ENCODE results near the gene PARP8.
A peak's percentile ranks its signal among the peaks of the same experiment; 100 is the strongest.
"Not testable (repeated sequence)": the region's sequence is repeated elsewhere in the genome, so short reads cannot be mapped to it uniquely, and the experiment has no call there.

Gene PARP8

GRCh38 chr5:50679554-50679953 lies 13.1 kb downstream of the PARP8 start:
- DNase-seq (ENCODE audit: low read depth in 3 of 3), result not testable (repeated sequence)

DNA sequence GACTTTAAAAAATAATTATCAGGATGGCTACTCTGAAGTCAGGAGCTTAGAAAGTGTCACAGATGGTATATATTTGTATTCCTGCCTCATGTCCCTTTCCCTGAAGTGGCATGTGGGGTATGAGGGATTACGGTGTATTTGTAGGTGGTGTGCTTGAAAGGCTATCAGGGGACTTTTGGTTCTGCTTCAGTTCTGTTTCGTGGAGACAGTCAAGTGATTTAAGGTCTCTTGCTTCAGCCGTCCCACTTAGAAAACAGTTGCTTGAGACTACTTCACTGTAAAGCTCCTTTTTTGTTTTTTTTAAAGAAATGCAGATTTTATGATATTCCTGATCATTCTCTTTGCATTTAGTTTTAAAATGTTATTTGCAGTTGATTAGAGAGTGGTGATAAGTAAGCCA lies 18.3 kb downstream of the PARP8 start:
- DNase-seq (ENCODE audit: low read depth in 3 of 3), result no peak

DNA sequence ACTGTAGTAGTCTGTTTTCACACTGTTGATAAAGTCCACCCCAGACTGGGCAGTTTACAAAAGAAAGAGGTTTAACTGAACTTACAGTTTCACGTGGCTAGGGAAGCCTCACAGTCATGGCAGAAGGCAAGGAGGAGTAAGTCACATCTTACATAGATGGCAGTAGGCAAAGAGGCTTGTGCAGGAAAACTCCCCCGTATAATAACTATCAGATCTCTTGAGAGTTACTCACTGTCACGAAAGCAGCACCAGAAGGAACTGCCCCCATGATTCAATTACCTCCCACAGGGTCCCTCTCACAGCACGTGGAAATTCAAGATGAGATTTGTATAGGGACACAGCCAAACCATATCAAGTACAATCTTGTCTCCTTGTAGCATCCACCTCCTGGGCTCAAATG lies 21.1 kb downstream of the PARP8 start:
- no peak for DNase-seq (ENCODE audit: low read depth in 3 of 3)

- DNase-seq (ENCODE audit: low read depth in 3 of 3), result no peak
Observed at GRCh38 chr5:50691399-50692016, 25.1 kb downstream of the PARP8 start.

- DNase-seq (ENCODE audit: low read depth in 3 of 3), result no peak
Observed at GRCh38 chr5:50694027-50694590, 27.7 kb downstream of the PARP8 start.

DNA sequence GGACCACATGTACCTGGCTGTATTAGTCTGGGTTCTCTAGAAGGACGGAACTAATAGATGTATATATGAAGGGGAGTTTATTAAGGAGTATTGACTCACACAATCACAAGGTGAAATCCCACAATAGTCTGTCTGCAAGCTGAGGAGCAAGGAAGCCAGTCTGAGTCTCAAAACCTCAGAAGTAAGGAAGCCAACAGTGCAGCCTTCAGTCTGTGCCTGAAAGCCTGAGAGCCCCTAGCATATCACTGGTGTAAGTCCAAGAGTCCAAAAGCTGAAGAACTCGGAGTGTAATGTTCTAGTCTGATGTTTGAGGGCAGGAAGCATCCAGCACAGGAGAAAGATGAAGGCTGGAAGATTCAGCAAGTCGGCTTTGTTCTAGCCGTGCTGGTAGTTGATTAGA lies 28.2 kb downstream of the PARP8 start:
- DNase-seq (ENCODE audit: low read depth in 3 of 3), result not testable (repeated sequence)

DNA sequence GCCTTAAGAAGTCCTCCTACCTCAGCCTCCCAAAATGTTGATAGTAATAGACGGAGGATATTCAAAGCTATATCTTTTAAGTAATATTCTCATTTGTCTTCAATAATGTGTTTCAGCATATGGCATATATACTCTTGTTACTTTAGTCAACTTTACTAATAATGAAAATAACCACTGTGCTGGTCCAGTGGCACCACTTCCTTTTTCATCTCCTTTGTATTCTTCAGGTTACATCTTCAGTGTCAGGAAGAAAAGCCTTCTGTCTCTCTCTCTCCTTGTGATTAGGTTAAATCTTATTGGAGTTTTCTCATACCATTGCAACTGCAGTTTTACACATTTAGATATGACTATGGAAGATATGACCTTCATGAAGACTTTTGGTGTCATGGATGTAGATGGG lies 31.3 kb downstream of the PARP8 start:
- no peak for DNase-seq (ENCODE audit: low read depth in 3 of 3)

DNA sequence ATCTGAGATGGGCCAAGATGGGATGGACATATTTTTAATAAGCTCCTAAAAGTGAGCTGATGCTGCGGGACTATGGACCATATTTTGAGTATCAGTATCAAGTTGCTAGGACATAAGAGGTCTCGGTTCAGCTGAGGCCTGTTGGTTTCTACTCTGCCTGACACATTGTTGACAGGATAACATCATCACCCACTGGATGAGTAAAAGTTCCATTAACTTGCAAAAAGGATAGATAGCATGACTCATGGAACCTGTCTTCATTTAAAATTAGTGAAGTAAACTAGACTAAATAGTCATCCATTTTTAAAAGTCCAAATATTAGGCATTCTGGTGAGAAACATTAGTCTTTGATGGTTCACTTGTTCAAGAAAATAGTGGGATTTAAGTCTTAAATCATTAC lies 33.3 kb downstream of the PARP8 start:
- DNase-seq (ENCODE audit: low read depth in 3 of 3), result no peak

DNA sequence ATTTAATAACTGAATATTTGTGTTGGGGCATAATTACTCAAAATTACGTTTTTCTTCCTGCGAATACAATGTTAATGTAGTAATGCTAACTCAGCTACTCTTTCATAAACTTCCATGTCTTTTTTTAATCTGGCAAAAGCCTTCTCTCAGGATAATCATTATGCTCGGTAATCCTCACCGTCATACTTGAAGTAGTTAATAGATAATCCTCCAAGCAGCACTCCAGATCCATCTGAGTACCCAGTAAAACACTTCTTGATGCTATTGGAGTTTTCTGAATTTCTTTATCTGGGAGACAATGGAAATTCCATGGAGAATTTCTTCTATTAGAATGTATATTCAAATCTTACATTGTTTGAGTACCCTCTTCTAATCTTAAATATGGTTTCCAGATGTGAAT lies 34.3 kb downstream of the PARP8 start:
- DNase-seq (ENCODE audit: low read depth in 3 of 3), result no peak

GRCh38 chr5:50702615-50703366 lies 36.4 kb downstream of the PARP8 start:
- DNase-seq (ENCODE audit: low read depth in 3 of 3), result no peak

- no peak for DNase-seq (ENCODE audit: low read depth in 3 of 3)
Observed at GRCh38 chr5:50703367-50703666, 36.9 kb downstream of the PARP8 start.

GRCh38 chr5:50704730-50705129 lies 38.3 kb downstream of the PARP8 start:
- no peak for DNase-seq (ENCODE audit: low read depth in 3 of 3)

- no peak for DNase-seq (ENCODE audit: low read depth in 3 of 3)
Observed at GRCh38 chr5:50709471-50709870, 43.0 kb downstream of the PARP8 start.

DNA sequence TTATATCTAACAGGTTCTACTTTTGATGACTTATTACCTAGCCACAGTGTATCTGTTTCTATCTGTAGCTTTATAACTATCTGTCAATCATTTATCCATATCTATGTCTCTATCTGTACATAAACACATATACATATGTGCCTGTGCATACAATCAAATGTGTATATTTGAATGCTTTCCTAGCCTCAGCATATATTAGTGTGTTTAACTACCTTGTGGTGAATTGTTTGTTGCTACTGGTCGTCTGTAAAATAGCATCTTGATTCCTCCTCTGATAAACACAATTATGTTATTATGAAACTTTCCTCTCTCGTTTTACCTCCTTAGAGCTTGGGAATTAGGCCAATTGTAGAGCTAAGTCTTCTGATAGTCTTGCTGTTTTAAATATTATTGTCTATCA lies 44.4 kb downstream of the PARP8 start:
- DNase-seq (ENCODE audit: low read depth in 3 of 3), result no peak

- DNase-seq (ENCODE audit: low read depth in 3 of 3), result peak in 1 of 3 experiments; percentile 26
Observed at GRCh38 chr5:50711280-50711679, 44.8 kb downstream of the PARP8 start.

DNA sequence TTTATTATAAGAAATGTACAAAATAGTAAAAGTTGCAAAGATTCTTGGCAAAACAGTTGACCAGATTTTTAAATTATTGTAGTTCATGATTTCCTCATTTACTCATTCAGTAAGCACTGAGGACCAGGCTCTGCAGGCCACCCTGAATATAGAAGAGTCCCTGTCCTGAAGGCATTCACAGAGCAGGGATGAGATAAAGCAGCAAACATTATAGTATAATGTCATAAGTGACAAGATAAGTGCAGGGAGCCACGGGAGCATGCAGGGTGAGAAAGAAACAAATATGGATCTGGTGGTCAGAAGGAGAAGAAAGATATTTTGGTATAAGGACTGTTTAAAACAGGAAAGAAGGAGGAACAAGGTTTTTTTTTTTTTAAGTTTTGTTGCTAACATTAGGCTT lies 46.0 kb downstream of the PARP8 start:
- no peak for DNase-seq (ENCODE audit: low read depth in 3 of 3)

- no peak for DNase-seq (ENCODE audit: low read depth in 3 of 3)
Observed at GRCh38 chr5:50715001-50715400, 48.6 kb downstream of the PARP8 start.

DNA sequence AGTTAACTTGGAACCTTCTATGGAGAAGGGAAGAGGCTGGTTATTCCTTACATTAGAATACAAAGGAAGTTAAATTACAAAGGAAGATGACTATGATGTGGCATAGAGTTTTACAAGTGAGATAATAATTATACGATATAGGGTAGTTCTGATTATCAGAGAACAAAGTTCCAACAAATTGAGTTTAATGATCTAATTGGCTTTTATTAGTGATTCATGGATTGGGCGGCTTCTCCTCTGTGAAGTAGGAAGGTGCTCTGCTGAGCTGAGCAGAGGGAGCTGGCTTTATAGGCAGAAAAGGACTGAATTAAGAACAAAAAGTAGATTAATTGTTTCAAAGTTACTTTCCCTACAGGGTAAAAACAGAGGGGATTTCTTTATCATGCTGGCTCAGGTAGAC lies 49.7 kb downstream of the PARP8 start:
- DNase-seq (ENCODE audit: low read depth in 3 of 3), result no peak

GRCh38 chr5:50717651-50718050 lies 51.2 kb downstream of the PARP8 start:
- DNase-seq (ENCODE audit: low read depth in 3 of 3), result no peak

DNA sequence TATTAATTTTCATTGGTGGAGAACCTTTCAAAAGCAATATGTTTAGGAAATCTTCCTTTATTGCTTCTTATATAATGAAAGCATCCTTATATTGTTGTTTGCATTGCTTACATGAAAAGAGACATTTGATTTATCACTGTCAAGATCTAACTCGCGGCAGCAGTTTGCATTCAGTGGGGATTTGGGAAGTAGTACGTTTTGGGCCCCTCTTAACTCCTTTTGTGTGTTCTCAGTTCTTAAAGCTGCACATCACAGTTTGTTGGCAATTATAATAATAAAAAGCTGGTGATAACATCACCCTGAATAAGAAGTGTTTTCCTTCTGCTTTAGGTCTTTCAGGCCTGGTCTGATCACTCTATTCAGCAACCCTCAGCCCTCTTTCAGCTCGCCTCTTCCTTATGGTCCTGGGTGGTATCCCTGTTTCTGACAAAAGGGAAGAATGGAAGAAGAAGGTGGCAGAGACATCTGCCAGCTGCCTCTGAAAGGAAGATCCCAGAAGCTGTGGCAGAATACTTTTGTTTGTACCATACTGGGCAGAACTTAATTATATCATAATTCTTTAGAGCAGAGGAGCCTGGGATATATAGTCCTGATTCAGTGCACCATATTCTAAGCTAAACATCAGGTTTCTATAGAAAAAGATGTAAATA lies 53.7 kb downstream of the PARP8 start:
- DNase-seq (ENCODE audit: low read depth in 3 of 3), result no peak

DNA sequence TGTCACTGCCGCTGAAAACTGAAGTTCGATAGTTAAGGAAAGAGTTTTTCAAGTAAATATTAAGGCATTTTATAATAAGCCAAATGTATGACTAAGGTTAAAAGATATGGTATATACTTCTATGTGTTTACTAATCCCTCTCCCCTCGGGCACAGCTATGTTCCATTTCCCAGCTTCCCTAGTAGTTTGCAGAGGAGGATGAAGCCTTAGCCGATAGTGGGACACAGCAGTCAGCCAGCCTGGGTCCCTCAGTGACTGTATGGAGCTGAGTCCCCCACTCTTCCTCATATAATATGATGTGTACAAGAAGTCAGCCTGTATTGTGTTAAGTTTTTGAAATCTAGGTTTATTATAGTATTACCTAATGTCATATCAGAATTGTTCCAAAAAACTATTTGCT lies 55.8 kb downstream of the PARP8 start:
- DNase-seq (ENCODE audit: low read depth in 3 of 3), result no peak

DNA sequence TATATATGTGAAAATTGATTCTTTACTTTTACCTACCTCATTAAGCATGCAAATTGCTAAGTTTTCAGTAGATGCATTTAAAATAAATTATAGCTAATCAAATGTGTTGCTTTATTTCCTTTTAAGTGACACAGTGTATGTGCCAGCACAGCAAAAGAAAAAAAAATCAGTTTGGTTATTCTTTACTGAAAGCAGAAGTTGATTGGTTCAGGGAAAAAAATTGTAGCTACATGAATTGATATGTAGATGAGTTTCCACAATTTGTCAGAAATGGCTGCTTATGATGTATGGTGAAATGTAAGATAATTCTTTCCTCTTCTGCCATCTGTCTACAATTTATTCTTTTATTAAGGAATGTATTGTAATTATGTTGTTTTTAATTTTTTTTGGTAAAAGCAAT lies 57.8 kb downstream of the PARP8 start:
- DNase-seq (ENCODE audit: low read depth in 3 of 3), result no peak

Measured in stimulated activated CD4-positive, alpha-beta T cell treated with anti-CD3 and anti-CD28 coated beads, TNF-alpha, amount 100 ng/mL, for 4 hours (primary cell).